C4-2B (cell line): ENCODE data around the gene ST3GAL6.

Experiments used
- H3K27ac ChIP-seq: fragments of 450-650 bp; 2 replicates; pipeline ENCODE4 v1.5.1; 2017
- CTCF ChIP-seq: fragments of 450-650 bp; conservative IDR thresholded peaks from 2 replicates; pipeline ENCODE4 v1.5.1; 2017; ENCODE audit warnings: mild to moderate bottlenecking
- ZFX ChIP-seq: fragments of 450-650 bp; IDR thresholded peaks from 2 replicates; pipeline ENCODE4 v1.6.1; 2017

ST3GAL6 gene

DNA sequence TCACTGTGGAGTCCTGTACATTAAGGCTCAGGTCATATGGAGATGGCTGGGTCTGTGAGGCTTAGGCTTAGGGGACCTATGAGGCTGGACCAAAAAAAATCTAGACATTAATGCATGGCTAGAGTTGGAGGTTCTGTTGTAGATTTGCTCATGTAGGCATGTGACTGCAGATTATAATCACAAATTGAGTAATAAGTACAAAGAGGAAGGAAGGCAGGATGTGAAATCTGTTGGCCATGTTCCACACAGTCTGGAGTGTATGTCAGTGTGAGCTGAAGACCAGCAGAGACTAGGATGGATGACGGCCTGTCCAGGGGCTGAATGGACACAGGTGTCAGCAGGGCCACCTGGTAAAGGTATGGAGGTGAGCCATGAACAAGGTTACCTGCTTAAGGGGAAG lies at the start of gene ST3GAL6:
Gene ST3GAL6, plus strand, starts transcription at position 265 of the 400 bp plus-strand sequence. CDS start 5,101 bp downstream, outside the sequence.
- TF ChIP-seq ZFX (no peak), CTCF (no peak)

DNA sequence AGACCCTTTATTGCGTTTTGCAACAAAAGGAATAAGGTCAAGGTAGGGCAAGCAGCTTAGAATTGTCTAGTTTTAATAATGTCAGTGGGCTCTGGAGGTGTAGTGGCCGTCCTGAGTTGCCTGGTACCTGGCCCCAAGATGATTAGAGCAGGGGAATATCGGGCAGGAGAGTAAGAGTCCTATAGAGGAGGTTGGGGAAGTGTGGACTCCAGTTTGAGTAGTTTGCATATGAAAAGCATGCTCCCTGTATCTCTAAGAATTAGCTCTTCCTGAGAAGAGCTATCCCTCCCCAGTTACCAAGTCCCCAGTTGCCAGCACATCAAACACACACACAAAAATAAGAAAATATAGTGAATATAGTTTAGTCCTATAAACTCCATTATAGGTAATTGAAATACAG lies 49.2 kb upstream of the ST3GAL6 start:
- no peak overlapping the region for H3K27ac ChIP-seq
- no peak for TF ChIP-seq CTCF
- TF ChIP-seq ZFX = no peak

More for the DNA sequence above, at the start of gene ST3GAL6:
- H3K27ac ChIP-seq = no peak within 1 kb of the TSS

DNA sequence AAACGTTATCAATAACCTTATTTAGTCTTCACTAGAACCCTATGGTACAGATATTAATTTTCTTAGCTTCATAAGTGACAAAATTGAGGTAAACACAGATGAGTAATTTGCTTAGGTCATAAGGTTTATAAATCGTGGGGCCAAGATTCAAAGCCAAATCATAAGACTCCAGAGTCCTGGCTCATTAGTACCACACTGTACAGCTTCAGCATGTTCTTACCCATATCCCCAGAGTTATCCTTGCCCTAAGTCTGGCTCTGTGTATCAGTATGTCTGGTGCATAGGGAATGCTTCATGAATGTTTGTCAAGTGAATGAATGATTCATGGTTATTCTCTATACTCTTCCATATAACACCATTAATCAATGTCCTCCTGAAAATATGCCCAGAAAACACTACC lies 45.6 kb upstream of the ST3GAL6 start:
- H3K27ac ChIP-seq = no peak overlapping the region
- TF ChIP-seq CTCF (no peak), ZFX (no peak)

DNA sequence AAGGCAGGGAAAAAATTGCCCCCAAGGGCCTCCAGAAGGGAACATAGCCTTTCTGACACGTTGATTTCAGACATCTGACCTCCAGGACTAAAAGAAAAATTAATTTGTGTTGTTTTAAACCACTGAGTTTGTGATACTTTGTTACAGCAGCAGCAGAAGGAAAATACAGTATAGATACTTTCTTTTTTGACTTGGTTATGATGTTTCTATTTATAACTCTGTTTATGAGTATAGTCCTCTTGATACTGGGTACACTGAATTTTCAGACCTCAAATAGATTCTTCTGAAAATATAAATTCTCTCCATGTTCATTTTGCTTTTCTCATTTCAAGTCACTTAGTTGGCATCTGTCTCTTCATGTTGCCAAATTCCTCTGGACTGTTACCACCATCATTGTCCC lies 44.4 kb upstream of the ST3GAL6 start:
- H3K27ac ChIP-seq = no peak overlapping the region
- TF ChIP-seq CTCF (no peak), ZFX (no peak)

- no peak for TF ChIP-seq CTCF
- TF ChIP-seq ZFX = no peak
- H3K27ac ChIP-seq = no peak overlapping the region
Measured at GRCh38 chr3:98721776-98722175, 41.4 kb upstream of the ST3GAL6 start.

DNA sequence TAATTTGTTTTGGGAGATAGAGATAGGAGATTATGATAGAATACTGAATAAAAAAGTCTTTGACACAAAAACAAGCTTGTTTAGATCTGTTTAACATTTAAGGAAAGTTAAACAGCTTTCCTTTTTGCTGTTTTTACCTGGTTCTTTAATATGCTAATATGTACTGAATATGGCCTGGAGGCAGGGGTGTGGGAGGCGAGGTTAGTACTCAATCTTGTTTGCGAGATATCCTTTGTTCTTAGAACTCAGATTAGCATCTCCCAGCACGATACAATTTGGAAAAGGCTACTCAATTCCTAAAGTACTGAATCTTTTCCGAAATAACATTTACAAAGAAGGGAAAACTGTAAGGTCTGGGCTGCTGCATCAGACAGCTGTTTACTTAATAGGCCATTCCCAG lies 40.8 kb upstream of the ST3GAL6 start:
- no peak overlapping the region for H3K27ac ChIP-seq
- TF ChIP-seq ZFX = no peak
- TF ChIP-seq CTCF = no peak

- TF ChIP-seq CTCF (no peak), ZFX (no peak)
- no peak overlapping the region for H3K27ac ChIP-seq
Measured at GRCh38 chr3:98725352-98725751, 37.8 kb upstream of the ST3GAL6 start.
